ENCODE measurements around the gene RASD1. TPM values are rescaled to one million over a fixed set of nuclear protein-coding genes. Genes with fewer than 3 reads are reported as not detected.

Gene RASD1
- total RNA-seq, 1 experiment from 2014 or later, result not detected

DNA sequence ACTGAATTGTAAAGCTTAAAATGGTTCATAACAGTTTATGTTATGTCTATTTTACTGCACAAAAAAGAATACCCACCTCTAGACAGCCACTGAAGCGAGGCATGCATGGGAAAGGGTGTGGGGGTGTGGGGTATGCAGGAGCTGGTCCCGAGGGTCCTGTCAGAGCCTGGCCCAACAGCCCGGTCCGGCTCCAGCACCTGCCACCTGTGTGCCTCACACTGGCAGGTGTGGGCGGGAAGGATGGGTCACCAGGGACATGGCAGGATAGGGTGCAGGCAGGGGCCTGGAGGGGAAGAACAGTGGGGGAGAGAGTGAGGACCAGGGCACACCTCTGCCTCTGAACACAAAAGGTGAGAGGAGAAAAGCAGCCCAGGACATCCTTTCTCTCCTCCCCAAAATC is 22.8 kb upstream of the RASD1 start:
- Histone ChIP-seq H3K27me3 (no peaks in the 10 kb centered on the region), H3K36me3 (no peaks in the 10 kb centered on the region), H3K4me3 (no peak overlapping the region), H3K4me1 (peaks cover 48% of the 10 kb centered on the region), H3K27ac (no peak overlapping the region), H3K9me3 (replicated peaks) (no peaks in the 10 kb centered on the region)
- DNase-seq, result no peak

DNA sequence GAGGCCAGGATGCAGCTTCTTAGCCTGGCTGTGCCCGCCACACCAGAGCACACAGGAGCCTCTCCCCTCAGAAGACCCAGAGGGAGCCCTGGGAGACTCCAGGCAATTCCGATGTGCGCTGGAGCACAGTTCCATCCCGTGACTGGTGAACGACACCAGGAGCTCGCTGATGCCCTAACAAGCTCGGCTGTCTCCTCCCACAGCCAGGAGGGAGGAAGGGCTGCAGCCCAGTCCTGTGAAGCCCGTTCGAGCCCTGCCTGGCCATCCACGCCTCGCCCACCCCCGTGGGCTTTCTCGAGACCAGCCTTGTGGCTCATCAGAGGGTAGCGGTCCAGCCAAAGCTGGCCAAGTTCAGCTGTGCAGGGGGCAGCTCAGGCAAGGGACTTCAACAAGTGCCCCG is 21.8 kb upstream of the RASD1 start:
- H3K27ac ChIP-seq, result no peak overlapping the region
- peaks cover 42% of the 10 kb centered on the region for H3K4me1 ChIP-seq
- no peaks in the 10 kb centered on the region for H3K9me3 ChIP-seq (replicated peaks)
- H3K4me3 ChIP-seq, result no peak overlapping the region
- H3K36me3 ChIP-seq, result no peaks in the 10 kb centered on the region
- no peak for DNase-seq
- no peaks in the 10 kb centered on the region for H3K27me3 ChIP-seq

DNA sequence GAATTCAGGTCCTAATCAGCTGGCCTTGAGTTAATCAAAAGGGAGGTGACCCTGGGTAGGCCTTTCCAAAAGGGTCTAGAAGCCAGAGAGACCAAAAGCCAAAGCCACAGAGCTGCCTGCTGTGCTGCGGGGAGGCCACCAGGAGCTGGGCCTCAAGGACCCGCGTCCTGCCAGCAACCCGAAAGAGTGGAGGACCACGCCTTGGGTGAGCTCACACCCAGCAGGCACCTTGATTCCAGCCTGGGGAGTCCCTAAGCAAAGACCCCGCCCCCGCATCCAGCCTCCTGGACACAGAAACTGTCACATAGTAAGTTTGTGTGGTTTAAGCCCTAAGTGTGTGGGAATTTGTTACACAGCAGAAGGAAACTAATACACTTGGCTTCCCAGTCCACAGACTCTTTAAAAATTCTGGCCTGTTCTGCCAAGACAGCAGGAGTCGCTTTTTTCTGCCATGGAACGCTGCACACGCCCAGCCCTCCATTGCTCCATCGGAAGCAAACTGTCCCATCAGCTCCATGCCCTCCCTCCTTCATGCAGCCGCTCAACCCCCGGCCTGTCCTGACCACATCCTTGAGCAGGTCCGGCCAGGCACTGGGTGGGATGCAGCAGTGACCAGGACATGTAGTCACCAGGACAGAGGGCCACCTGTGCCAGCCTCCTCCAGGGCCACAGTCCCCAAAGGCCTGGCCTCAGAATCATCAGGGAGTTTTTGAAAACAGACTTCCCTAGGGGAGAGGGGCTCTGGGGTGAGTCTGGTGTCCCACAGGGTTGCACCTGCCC is 20.9 kb upstream of the RASD1 start:
- no peak overlapping the region for H3K27ac ChIP-seq
- H3K4me1 ChIP-seq, result peaks cover 43% of the 10 kb centered on the region
- H3K4me3 ChIP-seq, result no peak overlapping the region
- no peaks in the 10 kb centered on the region for H3K27me3 ChIP-seq
- H3K9me3 ChIP-seq (replicated peaks), result no peaks in the 10 kb centered on the region
- no peaks in the 10 kb centered on the region for H3K36me3 ChIP-seq
- DNase-seq, result no peak

DNA sequence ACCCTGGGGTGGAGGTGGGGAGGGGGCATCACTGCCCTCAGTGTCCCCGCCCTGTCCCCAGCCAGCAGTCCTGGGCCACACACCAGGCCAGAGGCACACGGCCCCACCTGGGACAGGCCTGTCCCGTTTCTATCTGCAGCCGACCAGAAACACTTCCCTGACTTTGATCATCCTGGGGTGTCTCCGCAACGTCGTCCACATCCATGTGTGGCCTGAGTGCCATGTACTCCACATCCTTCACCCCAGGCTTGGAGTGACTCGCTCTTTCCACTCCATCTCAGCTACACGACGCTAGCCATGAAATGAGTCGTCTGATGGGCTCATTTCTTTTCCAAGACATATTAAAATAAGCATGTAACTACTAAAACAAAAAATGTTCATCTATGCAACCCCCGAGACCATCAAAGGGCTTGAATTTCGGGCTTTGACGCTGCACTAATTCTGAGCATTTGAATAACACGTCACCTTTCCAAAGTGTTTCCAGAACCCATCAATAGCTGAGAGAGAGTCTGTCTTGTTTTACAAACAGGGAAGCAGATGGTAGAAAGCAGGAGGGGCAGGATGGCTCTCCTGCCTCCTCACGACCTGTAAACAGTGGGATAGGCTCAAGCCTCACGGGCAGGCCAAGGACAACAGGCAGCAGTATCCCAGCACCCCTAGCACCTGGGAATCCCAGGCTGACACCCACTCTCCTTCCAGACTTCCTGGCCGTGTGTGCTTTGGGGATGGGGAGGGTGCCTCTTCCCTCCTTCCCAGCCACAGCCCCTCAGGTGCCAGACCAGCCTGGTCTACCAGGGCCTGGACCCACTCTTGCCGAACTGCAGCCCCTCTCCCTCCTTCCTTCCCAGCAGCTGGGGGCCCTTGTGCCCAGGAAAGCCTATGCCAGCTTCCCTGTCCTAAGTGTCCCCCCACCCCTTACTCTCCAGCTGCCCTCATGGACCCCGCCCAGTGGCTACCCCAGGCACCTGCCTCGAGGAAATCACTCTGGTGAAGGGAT is 20.0 kb upstream of the RASD1 start:
- Histone ChIP-seq H3K4me1 (peaks cover 50% of the 10 kb centered on the region), H3K9me3 (replicated peaks) (no peaks in the 10 kb centered on the region), H3K27ac (peak overlapping the region; percentile 61), H3K36me3 (no peaks in the 10 kb centered on the region), H3K27me3 (no peaks in the 10 kb centered on the region), H3K4me3 (no peak overlapping the region)
- no peak for DNase-seq

DNA sequence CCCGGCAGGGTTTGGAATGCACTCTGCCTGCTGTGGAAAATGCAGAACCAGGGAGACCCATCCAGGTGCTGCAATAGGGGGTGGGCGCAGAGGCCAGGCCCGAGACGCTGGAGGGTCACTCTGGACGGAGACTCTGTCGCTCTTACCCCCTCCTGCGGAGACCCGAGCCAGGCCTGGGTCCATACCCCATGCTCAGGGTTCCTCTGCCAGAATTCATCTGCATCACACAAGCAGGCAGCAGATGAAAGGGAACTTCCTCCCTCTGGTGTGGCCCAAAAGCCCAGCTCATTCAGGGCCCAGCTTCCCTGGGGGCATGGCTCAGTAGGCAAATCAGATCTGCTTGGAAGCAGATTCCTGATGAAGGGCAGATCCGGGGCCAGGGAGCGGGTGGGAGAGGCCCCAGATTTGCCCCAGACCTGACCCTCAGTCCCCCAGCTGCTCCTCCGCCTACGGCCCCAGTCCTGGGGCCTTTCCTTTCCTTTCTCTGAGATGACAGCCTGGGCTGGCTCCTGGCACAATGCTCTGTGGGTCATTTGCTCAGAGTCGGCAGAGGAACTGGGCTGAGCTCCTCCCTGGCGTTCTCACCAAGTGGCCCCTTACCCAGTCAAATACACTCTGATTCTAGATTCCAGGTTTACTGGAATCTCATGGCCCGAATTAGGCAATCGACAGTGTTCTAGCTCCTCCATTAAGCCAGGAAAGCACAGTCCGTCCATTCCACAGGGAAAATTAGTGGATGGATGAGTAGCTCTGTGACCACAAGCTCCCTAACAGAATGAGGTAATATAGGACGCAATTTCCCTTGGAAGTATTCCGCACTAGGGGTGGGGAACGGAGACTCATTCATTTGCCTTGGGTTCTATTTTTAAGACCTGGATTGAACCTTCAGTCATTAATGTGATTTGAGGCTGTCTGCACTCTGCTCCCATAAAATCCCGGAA is 19.1 kb upstream of the RASD1 start:
- Histone ChIP-seq H3K4me1 (peaks cover 54% of the 10 kb centered on the region), H3K27me3 (no peaks in the 10 kb centered on the region), H3K36me3 (no peaks in the 10 kb centered on the region), H3K27ac (peak overlapping the region; percentile 61), H3K9me3 (replicated peaks) (no peaks in the 10 kb centered on the region), H3K4me3 (no peak overlapping the region)
- peak; percentile 78 for DNase-seq

DNA sequence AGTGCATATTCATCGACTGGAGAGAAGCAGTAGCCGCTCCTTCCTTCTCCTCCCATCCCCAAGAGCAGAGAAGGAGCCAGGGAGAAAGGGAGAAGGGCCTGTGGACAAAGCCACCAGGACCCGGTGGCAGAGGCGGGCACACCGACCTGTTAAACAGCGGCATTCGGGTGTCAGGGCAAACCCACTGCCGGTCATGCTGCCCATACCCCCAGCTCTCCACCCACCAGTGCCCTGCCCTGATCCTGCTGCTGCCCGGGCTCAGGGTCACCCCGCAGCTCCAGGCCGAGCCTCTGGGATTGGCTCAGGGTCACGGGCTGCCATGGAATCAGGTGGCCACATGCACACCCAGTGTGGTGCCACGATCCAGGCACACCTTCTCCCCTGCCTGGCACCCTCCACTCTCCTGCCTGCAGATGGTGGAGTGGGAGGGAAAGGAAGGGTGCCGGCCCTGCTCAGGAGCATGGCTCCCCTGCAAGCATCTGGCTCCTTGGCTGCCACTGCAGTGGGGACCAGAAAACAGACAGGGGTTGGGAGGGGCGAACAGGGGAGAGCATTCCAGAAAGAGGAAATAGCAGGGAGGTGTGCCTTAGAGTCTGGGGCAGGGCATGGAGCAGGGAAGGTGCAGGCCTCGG is 18.3 kb upstream of the RASD1 start:
- H3K36me3 ChIP-seq, result no peaks in the 10 kb centered on the region
- no peaks in the 10 kb centered on the region for H3K27me3 ChIP-seq
- H3K9me3 ChIP-seq (replicated peaks), result no peaks in the 10 kb centered on the region
- no peak overlapping the region; the same call in 1 of the 2 replicates for H3K27ac ChIP-seq
- peaks cover 61% of the 10 kb centered on the region for H3K4me1 ChIP-seq
- no peak for DNase-seq
- H3K4me3 ChIP-seq, result no peak overlapping the region

DNA sequence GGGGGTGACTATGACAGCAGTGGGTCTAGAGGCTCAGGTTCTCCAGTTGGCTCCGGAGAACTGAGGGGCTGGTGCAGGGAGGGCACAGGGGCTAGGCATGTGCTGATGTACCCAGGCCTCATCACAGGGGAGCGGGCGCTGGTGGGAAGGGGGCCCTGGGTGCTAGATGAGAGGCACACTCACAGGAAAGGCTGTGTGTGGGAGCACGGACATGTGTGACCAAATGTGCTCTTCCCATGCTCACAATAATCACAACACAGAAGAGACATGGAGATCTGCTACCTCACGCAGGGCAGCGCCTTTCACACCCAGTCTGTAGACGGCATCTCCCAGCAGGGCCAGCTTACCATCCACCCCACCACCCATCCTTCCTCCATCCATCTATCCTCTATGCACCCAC is 17.4 kb upstream of the RASD1 start:
- Histone ChIP-seq H3K9me3 (replicated peaks) (no peaks in the 10 kb centered on the region), H3K4me1 (peaks cover 70% of the 10 kb centered on the region), H3K4me3 (no peak overlapping the region), H3K36me3 (no peaks in the 10 kb centered on the region), H3K27ac (no peak overlapping the region), H3K27me3 (no peaks in the 10 kb centered on the region)
- DNase-seq, result no peak

DNA sequence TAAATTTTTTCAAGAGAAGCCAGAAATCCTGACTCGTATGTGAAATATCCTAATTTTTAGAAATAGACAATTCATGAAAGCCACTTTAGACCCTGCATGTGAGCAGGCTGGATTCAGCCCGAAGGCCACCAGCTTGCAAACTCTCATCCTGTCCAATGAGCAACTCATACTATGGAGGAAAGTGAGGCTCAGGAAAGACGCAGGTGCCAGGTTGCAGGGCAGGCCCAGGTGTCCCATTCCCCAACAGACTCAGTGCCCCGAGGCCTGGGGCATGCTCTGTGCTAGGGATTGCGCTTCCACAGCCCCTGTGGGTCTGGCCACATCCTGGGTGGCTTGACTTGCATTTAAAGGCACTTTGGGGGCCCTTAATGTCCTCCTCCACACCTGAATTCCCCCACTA is 16.7 kb upstream of the RASD1 start:
- H3K27me3 ChIP-seq, result no peaks in the 10 kb centered on the region
- H3K4me1 ChIP-seq, result peaks cover 78% of the 10 kb centered on the region
- no peak for DNase-seq
- no peaks in the 10 kb centered on the region for H3K9me3 ChIP-seq (replicated peaks)
- no peaks in the 10 kb centered on the region for H3K36me3 ChIP-seq
- no peak overlapping the region for H3K4me3 ChIP-seq
- H3K27ac ChIP-seq, result no peak overlapping the region

DNA sequence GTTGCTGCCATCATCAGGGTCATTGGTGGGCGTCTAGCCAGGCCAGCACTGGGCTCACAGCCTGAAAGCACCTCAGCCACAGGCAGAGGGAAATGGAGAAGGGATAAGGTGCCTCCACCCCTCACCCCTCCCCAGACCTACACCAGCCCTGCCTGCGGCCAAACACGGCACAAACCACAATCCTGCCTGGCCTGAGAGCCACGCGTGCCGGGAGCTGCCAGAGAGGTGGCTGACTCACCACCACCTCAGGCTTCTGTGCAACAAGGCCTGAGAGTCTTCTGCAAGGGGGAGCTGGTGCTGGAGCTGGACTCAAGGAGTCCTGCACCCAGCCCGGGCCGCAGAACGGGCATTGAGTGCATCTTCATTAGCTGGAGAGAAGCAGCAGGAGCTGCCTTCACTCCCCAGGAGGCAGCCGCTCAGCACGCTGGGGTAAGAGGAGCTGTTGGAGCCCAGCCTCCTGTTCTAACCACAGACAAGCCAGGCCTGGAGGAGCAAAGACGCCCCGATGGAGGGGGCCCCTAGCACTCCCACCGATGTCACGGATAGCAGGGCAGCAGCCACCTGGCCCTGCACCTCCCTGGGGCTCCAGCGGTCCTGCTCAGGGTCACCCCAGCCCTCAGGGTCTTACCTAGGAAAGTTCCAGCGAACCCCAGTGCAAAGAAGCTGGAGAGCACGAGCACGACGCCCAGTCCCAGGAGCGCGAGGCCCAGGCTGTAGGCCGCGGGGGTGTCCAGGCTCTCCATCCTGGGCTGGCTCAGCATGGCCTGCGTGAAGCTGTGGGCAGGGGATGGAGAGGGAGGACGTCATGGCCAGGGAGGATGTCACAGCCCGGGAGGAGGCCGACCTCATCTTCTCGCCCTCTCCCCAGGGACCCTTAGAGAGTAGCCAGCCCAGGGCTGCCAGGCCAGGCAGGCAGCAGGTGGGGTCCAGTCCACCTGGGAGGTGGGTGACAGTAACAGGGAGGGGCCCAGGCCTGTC is 16.0 kb upstream of the RASD1 start:
- no peaks in the 10 kb centered on the region for H3K27me3 ChIP-seq
- H3K27ac ChIP-seq, result peak overlapping the region; percentile 0; the same call in 1 of the 2 replicates
- peaks cover 80% of the 10 kb centered on the region for H3K4me1 ChIP-seq
- H3K9me3 ChIP-seq (replicated peaks), result no peaks in the 10 kb centered on the region
- H3K36me3 ChIP-seq, result no peaks in the 10 kb centered on the region
- no peak overlapping the region for H3K4me3 ChIP-seq
- DNase-seq, result peak; percentile 90 to 92

DNA sequence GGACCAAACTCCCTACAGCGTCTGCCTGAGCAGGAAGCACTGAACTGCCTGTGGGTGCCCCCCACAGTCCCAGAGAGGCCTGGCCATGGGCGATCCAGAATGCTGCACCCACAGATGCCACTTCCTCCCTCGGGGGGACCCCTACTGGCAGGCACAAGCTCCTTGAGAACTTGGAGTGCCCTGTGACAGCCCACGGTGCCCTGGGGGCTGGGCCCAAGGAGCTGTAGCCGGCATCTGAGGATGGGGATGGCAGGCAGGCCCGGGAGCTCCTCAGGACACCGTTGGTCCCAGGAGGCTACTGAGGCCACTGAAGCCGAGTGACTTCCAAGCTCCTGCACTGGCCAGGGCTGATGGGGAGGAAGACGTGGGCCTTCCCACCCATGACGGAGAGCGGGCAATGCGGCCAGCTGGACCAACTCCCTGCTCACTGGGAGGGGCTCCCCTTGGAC is 15.1 kb upstream of the RASD1 start:
- no peaks in the 10 kb centered on the region for H3K27me3 ChIP-seq
- DNase-seq, result peak in 1 of 2 experiments; percentile 26
- no peaks in the 10 kb centered on the region for H3K36me3 ChIP-seq
- H3K4me1 ChIP-seq, result peaks cover 80% of the 10 kb centered on the region
- no peak overlapping the region for H3K27ac ChIP-seq
- no peaks in the 10 kb centered on the region for H3K9me3 ChIP-seq (replicated peaks)
- H3K4me3 ChIP-seq, result no peak overlapping the region

DNA sequence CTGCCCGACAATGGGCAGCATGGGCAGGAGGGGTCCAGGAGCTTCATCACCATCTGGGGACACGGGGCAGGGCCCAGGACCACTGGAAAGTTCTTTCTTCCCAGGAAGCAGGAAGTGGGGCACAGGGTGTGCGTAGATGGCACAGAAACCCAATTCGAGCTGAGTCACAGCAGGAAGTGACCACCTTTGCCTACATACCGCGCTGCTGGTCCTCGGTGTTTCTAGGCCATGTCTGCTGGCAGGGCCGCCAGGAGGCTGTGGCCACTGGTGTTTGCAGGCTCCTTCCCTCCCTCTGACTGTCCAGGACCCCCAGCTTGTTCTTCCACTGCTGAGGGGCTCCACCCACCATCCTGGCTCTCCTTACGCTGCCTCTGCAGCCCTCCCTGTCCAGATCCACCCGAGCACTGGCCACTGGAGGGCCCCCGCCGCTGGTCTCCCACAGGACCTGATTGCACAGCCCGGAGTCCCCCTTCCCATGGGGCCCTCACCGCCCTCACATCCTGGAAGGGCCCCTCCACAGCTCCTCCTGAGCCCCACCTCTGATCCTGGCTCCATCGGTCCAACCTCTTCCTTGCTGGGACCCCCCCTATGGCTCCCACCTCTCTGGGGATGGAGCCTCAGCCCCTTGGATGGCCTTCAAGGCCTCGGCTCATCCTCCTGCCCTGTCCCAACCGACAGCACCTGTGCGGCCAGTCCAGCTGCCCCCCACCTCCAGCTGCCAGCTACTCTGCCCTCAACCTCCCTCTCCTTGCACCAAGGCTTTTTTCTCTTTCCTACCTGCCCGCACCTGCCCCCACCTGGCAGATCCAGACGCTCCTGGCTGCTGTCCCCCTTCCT is 14.5 kb upstream of the RASD1 start:
- H3K36me3 ChIP-seq, result no peaks in the 10 kb centered on the region
- H3K4me1 ChIP-seq, result peaks cover 77% of the 10 kb centered on the region
- no peaks in the 10 kb centered on the region for H3K9me3 ChIP-seq (replicated peaks)
- no peak overlapping the region for H3K4me3 ChIP-seq
- no peak overlapping the region for H3K27ac ChIP-seq
- DNase-seq, result peak; percentile 31 to 35
- H3K27me3 ChIP-seq, result no peaks in the 10 kb centered on the region

DNA sequence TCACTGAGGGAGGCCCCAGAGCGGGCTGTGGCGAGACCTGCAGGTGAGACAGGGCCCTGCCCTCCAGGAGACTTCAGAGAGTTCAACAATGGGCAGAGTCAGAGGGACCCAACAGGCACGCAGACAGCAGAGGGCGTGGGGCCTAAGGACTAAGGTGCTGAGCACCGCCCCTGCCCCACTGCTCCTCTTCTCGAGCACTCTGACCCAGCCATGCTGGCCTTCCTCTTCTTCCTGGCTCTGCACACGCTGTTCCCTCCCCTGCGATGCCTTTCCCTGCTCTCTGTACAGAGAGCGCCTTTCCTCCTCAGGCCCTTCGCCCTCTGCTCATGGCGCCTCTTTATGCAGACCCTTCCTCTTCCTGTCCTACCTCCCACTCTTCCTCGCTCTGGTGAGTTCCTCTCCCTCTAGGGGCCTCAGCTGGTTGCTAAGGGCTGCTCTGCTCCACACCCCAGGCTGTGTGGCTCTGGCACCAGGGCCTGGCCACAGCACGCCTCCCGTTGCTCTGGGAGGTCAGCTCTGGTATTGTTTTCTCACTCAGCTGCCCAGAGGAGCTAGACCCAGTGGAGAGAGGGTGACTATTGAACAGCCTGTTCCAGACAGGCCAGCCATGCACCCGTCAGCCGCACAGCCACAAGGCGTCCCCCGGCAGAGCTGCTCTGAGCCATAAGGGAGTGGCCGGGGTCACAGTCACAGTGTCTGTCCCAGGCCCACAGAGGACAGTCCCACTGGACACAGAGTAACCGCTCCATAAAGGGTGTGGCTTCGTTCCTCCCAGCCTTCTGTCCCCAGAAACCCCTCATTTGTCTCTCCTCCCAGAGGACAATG is 13.6 kb upstream of the RASD1 start:
- peaks cover 72% of the 10 kb centered on the region for H3K4me1 ChIP-seq
- no peak overlapping the region for H3K4me3 ChIP-seq
- peak overlapping the region; percentile 66 for H3K27ac ChIP-seq
- H3K27me3 ChIP-seq, result no peaks in the 10 kb centered on the region
- no peaks in the 10 kb centered on the region for H3K9me3 ChIP-seq (replicated peaks)
- DNase-seq, result no peak
- H3K36me3 ChIP-seq, result no peaks in the 10 kb centered on the region

Data from SJCRH30 (cell line).